ENCODE results near the gene BCDIN3D. TPM values are rescaled to one million over a fixed set of nuclear protein-coding genes. Genes with fewer than 3 reads are reported as not detected.

The BCDIN3D gene
- total and polyA plus RNA-seq, 9 of the 15 experiments (the other 6 are each of a cell fraction or from before 2014, with no cell fraction given), result 3.7 to 6.9 (median 5.6) TPM

DNA sequence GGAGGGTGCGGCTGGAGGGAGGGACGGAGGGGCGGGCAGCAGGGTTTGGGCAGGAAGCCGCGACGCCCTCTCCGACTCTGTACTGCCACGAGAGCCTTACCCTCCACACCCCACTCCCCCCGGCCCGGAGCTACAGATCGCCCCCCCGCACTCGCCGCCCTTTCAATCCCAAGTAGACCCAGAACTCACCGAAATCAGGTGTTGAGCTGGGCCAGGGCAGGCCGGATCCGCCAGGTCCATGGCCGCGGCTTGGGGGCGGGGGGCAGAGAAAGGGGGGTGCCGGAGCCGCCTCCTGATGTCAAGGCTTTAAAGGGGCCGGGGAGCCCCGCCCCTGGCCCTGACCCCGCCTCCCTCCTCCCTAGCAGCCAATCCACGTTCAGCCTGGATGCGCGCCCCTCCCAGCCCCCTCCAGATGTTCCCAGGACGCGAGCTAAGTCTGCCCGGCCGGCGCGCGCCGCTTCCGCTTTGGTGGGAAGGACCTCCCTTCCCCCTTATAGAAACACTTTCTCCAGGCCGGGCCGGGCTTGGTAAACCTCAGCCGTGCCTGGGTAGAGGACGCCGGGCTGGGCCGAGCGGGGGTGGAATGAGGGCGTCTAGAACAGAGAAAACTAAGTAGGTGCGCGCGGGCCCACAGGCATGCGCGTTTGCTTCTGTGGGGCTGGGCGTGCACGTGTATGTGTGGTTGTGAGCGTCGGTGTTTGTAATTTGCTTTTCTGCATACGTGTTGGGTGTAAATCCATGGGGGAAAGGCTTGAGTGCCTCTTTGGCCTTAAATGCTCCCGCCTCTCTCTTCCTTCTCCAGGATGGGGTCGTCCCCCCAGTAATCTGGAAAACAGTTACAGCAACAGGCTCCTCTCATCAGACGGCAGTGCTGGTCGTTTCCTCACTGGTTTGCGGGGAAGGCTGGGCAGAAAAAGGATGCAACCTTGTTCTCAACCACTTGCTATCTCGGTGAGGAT, 14.5 kb downstream of the BCDIN3D start, which contains the start of gene NCKAP5L (continued):
- TF ChIP-seq NR2C2 (CRISPR knock-in tag; IDR thresholded peaks at IDR 0.05), result peak; percentile 65
- TF ChIP-seq NR2C2 (tag; IDR thresholded peaks at IDR 0.05), result peak; percentile 82
- no peak for TF ChIP-seq SMARCB1 (IDR thresholded peaks at IDR 0.05; ENCODE audit: insufficient read length, low read depth)
- no peak for TF ChIP-seq SAFB (IDR thresholded peaks at IDR 0.05; ENCODE audit: borderline replicate concordance, low read depth, low read length)
- peak; percentile 77; the same call in 1 of the 2 replicates for TF ChIP-seq ZBTB1 (CRISPR knock-in tag; IDR thresholded peaks at IDR 0.05; ENCODE audit: borderline replicate concordance, low read depth)
- TF ChIP-seq LARP7 (IDR thresholded peaks at IDR 0.05), result no peak
- no peak for TF ChIP-seq RBM14 (IDR thresholded peaks at IDR 0.05; ENCODE audit: borderline replicate concordance, insufficient read depth, low read depth, low read length)
- TF ChIP-seq, protein P1, sequence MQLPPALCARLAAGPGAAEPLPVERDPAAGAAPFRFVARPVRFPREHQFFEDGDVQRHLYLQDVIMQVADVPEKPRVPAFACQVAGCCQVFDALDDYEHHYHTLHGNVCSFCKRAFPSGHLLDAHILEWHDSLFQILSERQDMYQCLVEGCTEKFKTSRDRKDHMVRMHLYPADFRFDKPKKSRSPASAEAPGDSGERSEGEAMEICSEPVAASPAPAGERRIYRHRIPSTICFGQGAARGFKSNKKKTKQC (CRISPR knock-in tag; IDR thresholded peaks at IDR 0.05), result peak; percentile 97
- TF ChIP-seq CBFA2T3 (IDR thresholded peaks at IDR 0.05), result no peak
- no peak for TF ChIP-seq NFE2 (IDR thresholded peaks at IDR 0.05; ENCODE audit: low read depth)
- TF ChIP-seq FOXJ3 (CRISPR knock-in tag; IDR thresholded peaks at IDR 0.05), result 0 out of 2 replicates have a peak, but pooled peaks have one; percentile 30
- no peak for TF ChIP-seq ELF2 (CRISPR knock-in tag; IDR thresholded peaks at IDR 0.05)
- no peak for TF ChIP-seq IFI16 (CRISPR knock-in tag; IDR thresholded peaks at IDR 0.05)
- TF ChIP-seq GATAD2A (IDR thresholded peaks at IDR 0.05), result no peak
- TF ChIP-seq CBX5 (IDR thresholded peaks at IDR 0.05; ENCODE audit: borderline replicate concordance, low read depth), result no peak
- peak in 1 of 2 experiments; percentile 88; a peak in 2 of 4 replicates for TF ChIP-seq TEAD1 (CRISPR knock-in tag; IDR thresholded peaks at IDR 0.05)
- TF ChIP-seq PREB (CRISPR knock-in tag; IDR thresholded peaks at IDR 0.05), result no peak
- no peak for TF ChIP-seq FOSL1 (tag; conservative IDR thresholded peaks at IDR 0.05)
- no peak for TF ChIP-seq ZNF512 (tag; IDR thresholded peaks at IDR 0.05)
- no peak for TF ChIP-seq CAMTA2 (CRISPR knock-in tag; conservative IDR thresholded peaks at IDR 0.05)
- TF ChIP-seq MLLT1 (IDR thresholded peaks at IDR 0.05), result no peak
- TF ChIP-seq ZNF263 (CRISPR knock-in tag; IDR thresholded peaks at IDR 0.05; ENCODE audit: borderline replicate concordance), result peak; percentile 55; the same call in 1 of the 2 replicates
- TF ChIP-seq L3MBTL2 (IDR thresholded peaks at IDR 0.05), result peak; percentile 88
- no peak for TF ChIP-seq BMI1 (IDR thresholded peaks at IDR 0.05; ENCODE audit: low read length)
- TF ChIP-seq RB1 (IDR thresholded peaks at IDR 0.05; ENCODE audit: low read depth), result peak; percentile 12; the same call in 1 of the 2 replicates
